Astrocyte of the spinal cord (primary cell): ENCODE data around the gene PFN2.
"Not testable (repeated sequence)": the region's sequence is repeated elsewhere in the genome, so short reads cannot be mapped to it uniquely, and the experiment has no call there.

Experiments used
- DNase-seq: peaks from one replicate; pipeline ENCODE4 v3.0.0; 2011; ENCODE audit warnings: low read depth, low spot score
- H3K4me3 ChIP-seq: 2 replicates; pipeline ENCODE4 v1.5.1; 2011; ENCODE audit warnings: low read depth, mild to moderate bottlenecking, low read length, moderate library complexity
- CTCF ChIP-seq: IDR thresholded peaks from 2 replicates; pipeline ENCODE4 v1.5.1; 2012; ENCODE audit warnings: low read depth, mild to moderate bottlenecking, low read length, inconsistent platforms
- in situ Hi-C: cut with HindIII; loops from 2 replicates; pipeline ENCODE4 v1.10.0; 2017; ENCODE audit warnings: low sequenced_read_pairs

Gene PFN2

GRCh38 chr3:149983628-149984027, 12.9 kb upstream of the PFN2 start:
- DNase-seq: no peak
- H3K4me3 ChIP-seq: no peak overlapping the region
- in situ Hi-C loops: no loop called here
- TF ChIP-seq CTCF: no peak

GRCh38 chr3:149983053-149983452, 12.4 kb upstream of the PFN2 start:
- H3K4me3 ChIP-seq, DNase-seq, in situ Hi-C loops: not testable (repeated sequence)

- DNase-seq, in situ Hi-C loops: not testable (repeated sequence)
Measured at GRCh38 chr3:149981979-149982378, 11.3 kb upstream of the PFN2 start.

GRCh38 chr3:149977386-149977785, 6.7 kb upstream of the PFN2 start:
- peak; percentile 33 for DNase-seq
- in situ Hi-C loops: no loop called here
- TF ChIP-seq CTCF: no peak

More at GRCh38 chr3:149981979-149982378, 11.3 kb upstream of the PFN2 start:
- H3K4me3 ChIP-seq: not testable (repeated sequence)

GRCh38 chr3:149975919-149976318, 5.2 kb upstream of the PFN2 start:
- DNase-seq: no peak
- in situ Hi-C loops: no loop called here
- TF ChIP-seq CTCF: no peak
- no peak overlapping the region for H3K4me3 ChIP-seq

More at GRCh38 chr3:149977386-149977785, 6.7 kb upstream of the PFN2 start:
- H3K4me3 ChIP-seq: no peak overlapping the region

GRCh38 chr3:149971403-149972075, 844 bp upstream of the PFN2 start:
- DNase-seq: no peak
- in situ Hi-C loops: no loop called here
- H3K4me3 ChIP-seq: peak overlapping the region; percentile 69
- TF ChIP-seq CTCF: no peak

- in situ Hi-C loops: no loop called here
- peak overlapping the region; percentile 69 for H3K4me3 ChIP-seq
- DNase-seq: peak; percentile 87
- TF ChIP-seq CTCF: no peak
Measured at GRCh38 chr3:149969940-149970715, 567 bp downstream of the PFN2 start.
